ENCODE measurements around the gene SET. TPM values are rescaled to one million over a fixed set of nuclear protein-coding genes. Genes with fewer than 3 reads are reported as not detected.

Gene SET
- total and polyA plus RNA-seq, 9 donors, result 288 to 388 (median 338) TPM

Other genes starting within 250 kb of the SET start
- gene ODF2, start 233.2 kb upstream of the SET start, total RNA-seq, result 23.5 TPM
- 10 to 100 TPM; 25.5 to 41.8 (median 27.0) TPM for gene ODF2, start 233.2 kb upstream of the SET start, polyA plus RNA-seq (ENCODE audit: insufficient read depth in 1 of 8, insufficient read length in 8 of 8, low replicate concordance in 1 of 8)
- gene GLE1, start 184.5 kb upstream of the SET start, total RNA-seq, result 19.6 TPM
- gene GLE1, start 184.5 kb upstream of the SET start, polyA plus RNA-seq (ENCODE audit: insufficient read depth in 1 of 8, insufficient read length in 8 of 8, low replicate concordance in 1 of 8), result 10 to 100 TPM; 16.9 to 20.4 (median 19.7) TPM
- 227 TPM for gene SPTAN1, start 136.6 kb upstream of the SET start, total RNA-seq
- gene SPTAN1, start 136.6 kb upstream of the SET start, polyA plus RNA-seq (ENCODE audit: insufficient read depth in 1 of 8, insufficient read length in 8 of 8, low replicate concordance in 1 of 8), result 100 to 1,000 TPM; 244 to 384 (median 305) TPM
- 40.8 TPM for gene DYNC2I2, start 32.4 kb upstream of the SET start, total RNA-seq
- gene DYNC2I2, start 32.4 kb upstream of the SET start, polyA plus RNA-seq (ENCODE audit: insufficient read depth in 1 of 8, insufficient read length in 8 of 8, low replicate concordance in 1 of 8), result 10 to 100 TPM; 43.3 to 60.5 (median 50.8) TPM
- 2.9 TPM for gene PKN3, start 13.3 kb downstream of the SET start, total RNA-seq
- 10 to 100 TPM in 1 of 8 donors, 1 to 10 TPM in 7; 7.1 to 11.0 (median 8.6) TPM for gene PKN3, start 13.3 kb downstream of the SET start, polyA plus RNA-seq (ENCODE audit: insufficient read depth in 1 of 8, insufficient read length in 8 of 8, low replicate concordance in 1 of 8)
- gene ZDHHC12, start 34.9 kb downstream of the SET start, total RNA-seq, result 5.7 TPM
- gene ZDHHC12, start 34.9 kb downstream of the SET start, polyA plus RNA-seq (ENCODE audit: insufficient read depth in 1 of 8, insufficient read length in 8 of 8, low replicate concordance in 1 of 8), result 10 to 100 TPM in 1 of 8 donors, 1 to 10 TPM in 7; 5.9 to 10.7 (median 6.8) TPM
- gene ZER1, start 82.7 kb downstream of the SET start, total RNA-seq, result 14.2 TPM
- gene ZER1, start 82.7 kb downstream of the SET start, polyA plus RNA-seq (ENCODE audit: insufficient read depth in 1 of 8, insufficient read length in 8 of 8, low replicate concordance in 1 of 8), result 10 to 100 TPM; 27.8 to 42.6 (median 34.2) TPM
- 12.0 TPM for gene TBC1D13, start 98.0 kb downstream of the SET start, total RNA-seq
- 10 to 100 TPM; 35.0 to 59.4 (median 38.9) TPM for gene TBC1D13, start 98.0 kb downstream of the SET start, polyA plus RNA-seq (ENCODE audit: insufficient read depth in 1 of 8, insufficient read length in 8 of 8, low replicate concordance in 1 of 8)
- gene ENDOG, start 129.3 kb downstream of the SET start, total RNA-seq, result 27.8 TPM
- gene ENDOG, start 129.3 kb downstream of the SET start, polyA plus RNA-seq (ENCODE audit: insufficient read depth in 1 of 8, insufficient read length in 8 of 8, low replicate concordance in 1 of 8), result 10 to 100 TPM; 16.7 to 26.4 (median 21.3) TPM
- 18.5 TPM for gene SPOUT1, start 140.6 kb downstream of the SET start, total RNA-seq
- gene SPOUT1, start 140.6 kb downstream of the SET start, polyA plus RNA-seq (ENCODE audit: insufficient read depth in 1 of 8, insufficient read length in 8 of 8, low replicate concordance in 1 of 8), result 10 to 100 TPM; 21.0 to 33.2 (median 26.6) TPM
- 4.7 TPM for gene KYAT1, start 192.7 kb downstream of the SET start, total RNA-seq
- gene KYAT1, start 192.7 kb downstream of the SET start, polyA plus RNA-seq (ENCODE audit: insufficient read depth in 1 of 8, insufficient read length in 8 of 8, low replicate concordance in 1 of 8), result 1 to 10 TPM; 4.2 to 8.8 (median 5.8) TPM
- gene LRRC8A, start 192.9 kb downstream of the SET start, total RNA-seq, result 10.6 TPM
- 10 to 100 TPM; 15.7 to 29.1 (median 21.7) TPM for gene LRRC8A, start 192.9 kb downstream of the SET start, polyA plus RNA-seq (ENCODE audit: insufficient read depth in 1 of 8, insufficient read length in 8 of 8, low replicate concordance in 1 of 8)
- 23.9 TPM for gene PHYHD1, start 231.8 kb downstream of the SET start, total RNA-seq
- gene PHYHD1, start 231.8 kb downstream of the SET start, polyA plus RNA-seq (ENCODE audit: insufficient read depth in 1 of 8, insufficient read length in 8 of 8, low replicate concordance in 1 of 8), result 10 to 100 TPM; 30.6 to 47.6 (median 39.0) TPM